ENCODE measurements around the gene BEGAIN. TPM values are rescaled to one million over a fixed set of nuclear protein-coding genes. Genes with fewer than 3 reads are reported as not detected.

BEGAIN gene
- total RNA-seq, 1 donor from 2014 or later, result 7.0 TPM

- H3K36me3 Mint-ChIP-seq (ENCODE audit: unreplicated experiment), result no peaks in the 10 kb centered on the region
- no peak for TF ChIP-seq CTCF (IDR thresholded peaks at IDR 0.05)
- peaks cover 2% of the 10 kb centered on the region for H3K4me1 Mint-ChIP-seq (ENCODE audit: unreplicated experiment)
- peaks cover 5% of the 10 kb centered on the region for H3K9me3 Mint-ChIP-seq (ENCODE audit: unreplicated experiment)
- no peak for DNase-seq (ENCODE audit: extremely low spot score, unreplicated experiment)
- H3K27me3 Mint-ChIP-seq (ENCODE audit: unreplicated experiment), result peaks cover 58% of the 10 kb centered on the region
- H3K4me3 Mint-ChIP-seq (ENCODE audit: unreplicated experiment), result no peak overlapping the region
- no peak overlapping the region for H3K27ac Mint-ChIP-seq (ENCODE audit: unreplicated experiment)
Observed at GRCh38 chr14:100622708-100623485, 35.7 kb upstream of the BEGAIN start.

DNA sequence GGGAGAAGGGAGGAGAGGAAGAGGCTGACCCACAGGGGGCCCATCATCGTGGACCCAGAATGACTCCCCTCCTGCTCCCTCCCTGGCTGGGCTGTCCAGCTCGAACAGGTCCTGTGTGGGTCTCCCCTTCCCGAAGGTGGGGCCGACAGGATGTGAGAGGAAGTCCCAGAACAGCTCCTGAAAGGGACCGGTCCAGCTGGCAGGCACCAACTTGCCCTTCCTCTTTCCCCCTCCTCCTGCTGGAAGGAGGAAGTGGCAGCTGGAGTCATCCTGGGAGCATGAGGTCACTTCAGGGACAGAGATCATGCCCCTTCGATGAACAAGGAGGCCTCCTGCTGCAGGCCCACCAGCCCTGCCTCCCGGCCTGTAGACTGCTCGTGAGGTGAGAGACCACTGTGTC lies 35.0 kb upstream of the BEGAIN start:
- Mint-ChIP-seq H3K4me3 (ENCODE audit: unreplicated experiment) (no peak overlapping the region), H3K4me1 (ENCODE audit: unreplicated experiment) (peaks cover 2% of the 10 kb centered on the region), H3K27me3 (ENCODE audit: unreplicated experiment) (peaks cover 54% of the 10 kb centered on the region), H3K36me3 (ENCODE audit: unreplicated experiment) (no peaks in the 10 kb centered on the region), H3K27ac (ENCODE audit: unreplicated experiment) (no peak overlapping the region), H3K9me3 (ENCODE audit: unreplicated experiment) (peaks cover 5% of the 10 kb centered on the region)
- no peak for TF ChIP-seq CTCF (IDR thresholded peaks at IDR 0.05)
- no peak for DNase-seq (ENCODE audit: extremely low spot score, unreplicated experiment)

DNA sequence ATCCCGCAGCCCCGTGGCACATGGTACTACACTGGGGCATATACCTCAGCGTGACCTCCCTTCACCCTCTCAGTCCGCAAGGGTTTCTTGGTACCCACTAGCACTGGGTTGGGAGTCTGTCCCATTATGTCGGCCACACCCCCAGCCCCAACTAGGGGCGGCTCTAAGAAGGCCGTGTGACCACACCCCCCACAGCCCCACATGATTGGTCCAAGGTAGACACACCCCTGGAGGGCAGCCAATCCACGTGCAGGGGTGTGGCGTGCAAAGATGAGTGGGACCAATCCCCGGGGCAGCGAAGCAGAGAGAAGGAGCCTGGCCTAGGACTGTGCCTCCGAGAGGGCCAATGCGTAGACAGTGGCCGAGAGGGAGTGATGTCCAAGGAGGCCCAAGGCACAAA lies 34.6 kb upstream of the BEGAIN start:
- TF ChIP-seq CTCF (IDR thresholded peaks at IDR 0.05), result no peak
- H3K27me3 Mint-ChIP-seq (ENCODE audit: unreplicated experiment), result peaks cover 53% of the 10 kb centered on the region
- peaks cover 2% of the 10 kb centered on the region for H3K4me1 Mint-ChIP-seq (ENCODE audit: unreplicated experiment)
- H3K36me3 Mint-ChIP-seq (ENCODE audit: unreplicated experiment), result no peaks in the 10 kb centered on the region
- H3K4me3 Mint-ChIP-seq (ENCODE audit: unreplicated experiment), result no peak overlapping the region
- no peak for DNase-seq (ENCODE audit: extremely low spot score, unreplicated experiment)
- H3K27ac Mint-ChIP-seq (ENCODE audit: unreplicated experiment), result no peak overlapping the region
- peaks cover 5% of the 10 kb centered on the region for H3K9me3 Mint-ChIP-seq (ENCODE audit: unreplicated experiment)

DNA sequence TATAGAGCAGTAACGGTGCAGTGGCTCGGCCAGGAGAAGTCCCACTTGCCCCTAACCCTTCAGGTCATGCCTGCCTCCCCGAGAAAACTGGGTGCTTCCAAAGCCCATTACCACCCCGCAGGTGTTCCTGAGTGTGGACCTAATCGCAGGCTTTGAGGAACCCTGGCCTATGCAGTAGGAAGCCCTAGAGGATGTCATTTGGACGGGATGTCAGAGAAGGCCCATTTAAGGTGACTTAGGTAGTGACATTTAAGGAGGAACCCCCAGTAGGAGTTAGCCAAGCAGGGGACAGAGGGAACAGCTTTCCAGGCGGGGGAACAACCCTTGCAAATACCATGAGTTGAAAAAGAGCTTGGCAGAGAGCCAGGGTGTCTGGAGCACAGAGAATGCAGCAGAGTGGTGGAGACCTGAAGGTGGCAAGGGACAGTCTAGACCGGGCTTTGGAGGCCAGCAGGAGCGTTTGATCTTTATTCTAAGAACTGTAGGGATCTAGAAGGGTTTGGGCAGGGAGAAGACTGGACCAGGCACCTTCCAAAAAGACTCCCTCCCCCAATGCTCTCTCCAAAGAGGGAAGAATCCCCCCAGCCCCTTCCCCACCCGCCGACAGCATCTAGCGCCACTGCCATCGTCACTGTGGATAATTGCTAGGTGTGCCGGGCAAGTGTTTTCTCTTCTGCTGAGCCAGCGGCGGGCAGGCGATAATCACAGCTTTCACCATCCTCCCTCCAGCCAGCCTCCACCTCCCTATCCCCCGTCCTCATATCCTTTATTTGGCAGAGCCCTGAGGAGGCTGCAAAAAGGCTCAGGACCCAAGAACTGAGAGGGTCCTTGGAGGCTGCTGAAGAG lies 33.3 kb upstream of the BEGAIN start:
- no peak for TF ChIP-seq CTCF (IDR thresholded peaks at IDR 0.05)
- no peaks in the 10 kb centered on the region for H3K36me3 Mint-ChIP-seq (ENCODE audit: unreplicated experiment)
- peaks cover 43% of the 10 kb centered on the region for H3K27me3 Mint-ChIP-seq (ENCODE audit: unreplicated experiment)
- peaks cover 1% of the 10 kb centered on the region for H3K9me3 Mint-ChIP-seq (ENCODE audit: unreplicated experiment)
- H3K4me3 Mint-ChIP-seq (ENCODE audit: unreplicated experiment), result no peak overlapping the region
- DNase-seq (ENCODE audit: extremely low spot score, unreplicated experiment), result no peak
- peaks cover 2% of the 10 kb centered on the region for H3K4me1 Mint-ChIP-seq (ENCODE audit: unreplicated experiment)
- no peak overlapping the region for H3K27ac Mint-ChIP-seq (ENCODE audit: unreplicated experiment)
